ENCODE data around the gene GPLD1. TPM values are rescaled to one million over a fixed set of nuclear protein-coding genes. Genes with fewer than 3 reads are reported as not detected.

GPLD1 gene
- total and polyA plus RNA-seq, 4 donors, result 15.5 to 62.0 (median 22.2) TPM

- WGBS, result 94% methylated on average over 11 of the region's 11 CpGs
- Histone ChIP-seq H3K4me3 (ENCODE audit: low read depth in 1 of 3, low read length in 3 of 3) (no peak overlapping the region), H3K9ac (ENCODE audit: low read depth in 1 of 2, low read length in 2 of 2) (no peak overlapping the region), H3K36me3 (ENCODE audit: control insufficient read depth in 4 of 4, insufficient read depth in 3 of 4, low read depth in 1 of 4, low read length in 3 of 4) (peaks cover 7 to 34% (median 21%) of the 10 kb centered on the region in 4 donors), H3K27me3 (ENCODE audit: control insufficient read depth in 4 of 4, insufficient read depth in 4 of 4, low read length in 3 of 4) (no peaks in the 10 kb centered on the region), H3K4me1 (ENCODE audit: control insufficient read depth in 4 of 4, insufficient read depth in 4 of 4, low read length in 3 of 4) (no peaks in the 10 kb centered on the region), H3K27ac (ENCODE audit: low read depth in 1 of 2, low read length in 2 of 2) (no peak overlapping the region), H3K9me3 (ENCODE audit: control insufficient read depth in 4 of 4, low read length in 3 of 4) (no peaks in the 10 kb centered on the region)
- TF ChIP-seq ATF3 (IDR thresholded peaks at IDR 0.05), result no peak
- TF ChIP-seq REST (IDR thresholded peaks at IDR 0.05), result no peak
- no peak for TF ChIP-seq ZBTB33 (IDR thresholded peaks at IDR 0.05)
- TF ChIP-seq MAX (IDR thresholded peaks at IDR 0.05), result no peak
- TF ChIP-seq RXRA (IDR thresholded peaks at IDR 0.05), result no peak
- no peak for TF ChIP-seq FOXA2 (IDR thresholded peaks at IDR 0.05)
- TF ChIP-seq YY1 (IDR thresholded peaks at IDR 0.05), result no peak
- TF ChIP-seq JUND (IDR thresholded peaks at IDR 0.05), result no peak
- TF ChIP-seq GABPA (IDR thresholded peaks at IDR 0.05 in 1 of 2, conservative IDR thresholded peaks at IDR 0.05 in 1 of 2), result no peak
- no peak for TF ChIP-seq TAF1 (conservative IDR thresholded peaks at IDR 0.05)
- TF ChIP-seq HNF4A (conservative IDR thresholded peaks at IDR 0.05), result no peak
- TF ChIP-seq NR2F2 (IDR thresholded peaks at IDR 0.05), result no peak
- TF ChIP-seq RAD21 (IDR thresholded peaks at IDR 0.05), result no peak
- TF ChIP-seq EGR1 (IDR thresholded peaks at IDR 0.05; ENCODE audit: low read depth in 2 of 2), result no peak
- no peak for TF ChIP-seq FOXA1 (IDR thresholded peaks at IDR 0.05)
- DNase-seq (ENCODE audit: low spot score), result no peak
Observed at GRCh38 chr6:24464253-24465038, 24.9 kb downstream of the GPLD1 start.

GRCh38 chr6:24460966-24461365 lies 28.4 kb downstream of the GPLD1 start:
- H3K9me3 ChIP-seq (ENCODE audit: control insufficient read depth in 4 of 4, low read length in 3 of 4), result no peaks in the 10 kb centered on the region
- no peak for TF ChIP-seq FOXA2 (IDR thresholded peaks at IDR 0.05)
- no peak for TF ChIP-seq TAF1 (conservative IDR thresholded peaks at IDR 0.05)
- no peak for TF ChIP-seq EGR1 (IDR thresholded peaks at IDR 0.05; ENCODE audit: low read depth in 2 of 2)
- TF ChIP-seq NR2F2 (IDR thresholded peaks at IDR 0.05), result no peak
- TF ChIP-seq REST (IDR thresholded peaks at IDR 0.05), result no peak
- no peak for TF ChIP-seq RAD21 (IDR thresholded peaks at IDR 0.05)
- no peak for TF ChIP-seq JUND (IDR thresholded peaks at IDR 0.05)
- TF ChIP-seq SP1 (IDR thresholded peaks at IDR 0.05), result no peak
- H3K27me3 ChIP-seq (ENCODE audit: control insufficient read depth in 4 of 4, insufficient read depth in 4 of 4, low read length in 3 of 4), result no peaks in the 10 kb centered on the region
- peaks cover 8 to 34% (median 22%) of the 10 kb centered on the region in 4 donors for H3K36me3 ChIP-seq (ENCODE audit: control insufficient read depth in 4 of 4, insufficient read depth in 3 of 4, low read depth in 1 of 4, low read length in 3 of 4)
- H3K27ac ChIP-seq (ENCODE audit: low read depth in 1 of 2, low read length in 2 of 2), result no peak overlapping the region
- no peak for DNase-seq (ENCODE audit: low spot score)
- H3K9ac ChIP-seq (ENCODE audit: low read depth in 1 of 2, low read length in 2 of 2), result no peak overlapping the region
- WGBS, result 94% methylated on average over 4 of the region's 4 CpGs
- no peaks in the 10 kb centered on the region for H3K4me1 ChIP-seq (ENCODE audit: control insufficient read depth in 4 of 4, insufficient read depth in 4 of 4, low read length in 3 of 4)
- no peak overlapping the region for H3K4me3 ChIP-seq (ENCODE audit: low read depth in 1 of 3, low read length in 3 of 3)
